ENCODE results near the gene RAD23A.

Gene RAD23A

GRCh38 chr19:12984683-12985048 is 39.0 kb downstream of the RAD23A start:
- DNase-seq (ENCODE audit: low read depth): no peak

- no peak for DNase-seq (ENCODE audit: low read depth)
Observed at GRCh38 chr19:12985049-12985776, 39.6 kb downstream of the RAD23A start.

- no peak for DNase-seq (ENCODE audit: low read depth)
Observed at GRCh38 chr19:12986726-12987125, 41.1 kb downstream of the RAD23A start.

DNA sequence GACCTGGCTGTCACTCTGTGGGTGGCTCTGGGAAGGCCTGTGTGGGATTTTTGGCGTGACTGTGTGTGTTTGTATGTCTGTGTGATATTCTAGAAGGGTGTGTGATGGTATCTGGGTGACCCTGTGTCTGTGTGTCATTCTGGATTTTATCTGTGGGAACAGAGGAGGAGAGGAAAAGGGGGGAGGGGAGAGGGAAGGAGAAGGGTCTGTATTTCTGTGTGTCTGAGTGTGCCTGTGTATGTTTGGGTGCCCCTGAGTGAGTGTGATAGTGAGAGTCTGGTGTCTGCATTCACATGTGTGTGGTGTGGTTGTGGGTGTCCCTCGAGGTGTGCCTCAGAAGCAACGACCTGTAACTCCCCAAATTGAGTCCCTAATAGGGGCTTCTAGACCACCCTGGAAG is 41.5 kb downstream of the RAD23A start:
- DNase-seq (ENCODE audit: low read depth): no peak

GRCh38 chr19:12987781-12988180 is 42.1 kb downstream of the RAD23A start:
- no peak for DNase-seq (ENCODE audit: low read depth)

GRCh38 chr19:12990431-12990830 is 44.8 kb downstream of the RAD23A start:
- DNase-seq (ENCODE audit: low read depth): no peak

DNA sequence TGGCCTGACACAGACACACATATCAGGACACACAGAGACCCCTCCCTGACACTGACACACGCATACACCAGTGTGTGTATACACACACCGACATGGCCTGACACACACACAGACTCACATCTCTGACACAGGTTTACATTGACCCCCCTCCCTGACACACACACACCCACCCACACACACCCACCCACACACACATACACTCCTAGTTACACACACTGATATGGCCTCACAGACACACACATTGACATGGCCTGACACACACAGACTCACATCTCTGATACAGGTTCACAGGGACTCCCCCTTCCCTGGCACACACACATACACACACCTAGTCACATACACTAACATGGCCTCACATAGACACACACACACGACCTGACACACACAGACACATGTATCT is 45.2 kb downstream of the RAD23A start:
- no peak for DNase-seq (ENCODE audit: low read depth)

DNA sequence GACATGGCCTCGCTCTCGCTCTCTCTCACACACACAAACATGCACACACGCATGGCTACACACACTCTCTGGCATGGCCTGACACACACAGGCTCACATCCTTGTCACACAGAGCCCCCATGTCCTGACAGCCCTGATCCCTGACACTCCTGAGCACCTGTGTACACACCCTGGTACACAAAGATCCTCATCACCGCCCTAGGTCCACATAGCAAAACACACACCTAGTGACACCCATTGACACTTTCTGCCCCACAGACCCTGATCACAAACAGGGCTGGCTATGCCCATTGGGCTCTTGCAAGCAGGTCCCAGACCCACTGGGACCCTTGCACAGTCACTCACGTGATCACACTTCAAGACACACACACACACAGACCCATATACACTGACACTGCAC is 45.6 kb downstream of the RAD23A start:
- no peak for DNase-seq (ENCODE audit: low read depth)

DNA sequence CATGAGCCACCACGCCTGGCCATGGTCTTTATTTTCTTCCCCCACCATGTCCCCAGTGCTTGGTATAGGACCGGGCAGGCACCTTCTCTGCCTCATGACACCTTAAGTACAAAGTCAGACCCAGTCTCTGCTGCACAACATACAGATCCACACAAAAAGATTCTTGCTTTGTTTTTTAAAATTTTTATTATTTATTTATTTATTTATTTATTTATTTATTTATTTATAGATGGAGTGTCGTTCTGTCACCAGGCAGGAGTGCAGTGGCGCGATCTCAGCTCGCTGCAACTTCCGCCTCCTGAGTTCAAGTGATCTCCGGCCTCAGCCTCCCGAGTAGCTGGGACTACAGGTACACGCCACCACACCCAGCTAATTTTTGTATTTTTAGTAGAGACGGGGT is 47.1 kb downstream of the RAD23A start:
- DNase-seq (ENCODE audit: low read depth): no peak

DNA sequence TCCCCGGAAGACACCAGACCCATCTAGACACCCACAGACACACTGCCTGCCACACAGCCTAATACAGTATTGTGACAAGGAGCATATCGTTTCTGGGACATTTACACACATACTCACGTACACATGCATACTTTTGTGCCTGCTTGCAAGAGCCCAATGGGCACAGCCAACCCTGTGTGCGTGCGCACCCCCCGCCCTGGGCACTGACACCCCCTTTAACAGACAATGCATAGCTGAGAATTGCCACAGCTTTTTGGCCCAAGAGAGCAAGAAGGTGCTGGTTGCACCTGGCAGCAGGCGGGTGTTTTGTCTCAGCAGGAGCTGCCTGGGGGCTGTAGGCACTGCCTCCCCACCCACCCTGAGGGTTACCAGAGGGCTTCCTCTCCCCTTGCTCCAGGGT is 47.9 kb downstream of the RAD23A start:
- DNase-seq (ENCODE audit: low read depth): no peak

GRCh38 chr19:12994701-12995595 is 49.3 kb downstream of the RAD23A start, which contains the start of gene NFIX:
Gene NFIX, plus strand, starts transcription at chr19:12995475. Its CDS starts 363 bp downstream, at chr19:12995838.
- no peak for DNase-seq (ENCODE audit: low read depth)

DNA sequence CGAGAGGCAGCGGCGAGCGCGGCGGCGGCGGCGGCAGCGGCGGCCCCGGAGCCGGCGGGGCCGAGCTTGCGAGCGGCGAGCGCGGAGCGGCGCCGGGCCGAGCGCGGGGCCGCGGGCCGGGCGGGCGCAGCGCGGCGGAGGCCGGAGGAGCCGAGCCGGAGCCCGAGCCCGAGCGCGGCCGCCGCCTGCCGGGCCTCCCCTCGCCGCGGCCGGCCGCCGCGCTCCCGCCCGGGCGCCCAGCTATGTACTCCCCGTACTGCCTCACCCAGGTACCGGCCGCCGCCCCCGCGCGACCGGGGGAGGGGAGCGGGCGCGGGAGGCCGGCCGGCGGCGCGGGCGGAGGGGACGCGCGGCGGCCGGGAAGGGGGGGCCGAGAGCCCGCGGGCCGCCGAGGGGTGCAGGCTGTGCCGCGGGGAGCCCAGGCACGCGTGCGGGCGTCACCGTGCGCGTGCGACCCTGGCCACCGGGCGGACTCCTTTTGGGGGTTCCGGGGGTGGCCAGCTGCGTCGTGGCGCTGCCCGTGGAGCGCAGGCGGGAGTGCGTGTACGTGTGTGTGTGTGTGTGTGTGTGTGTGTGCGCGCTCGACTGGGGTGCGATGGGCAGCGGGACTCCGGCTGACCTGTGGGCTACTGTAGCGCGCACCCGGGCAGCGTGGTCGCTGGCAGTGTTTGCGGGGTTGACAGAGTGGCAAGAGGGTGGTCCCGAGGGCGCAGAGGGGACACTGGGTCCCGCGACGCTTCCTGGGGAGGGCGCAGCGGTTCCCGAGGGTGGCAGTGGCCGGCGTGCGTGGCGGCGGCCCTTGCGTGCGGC is 50.1 kb downstream of the RAD23A start:
- DNase-seq (ENCODE audit: low read depth): no peak

GRCh38 chr19:12996406-12997094 is 50.9 kb downstream of the RAD23A start:
- no peak for DNase-seq (ENCODE audit: low read depth)

- DNase-seq (ENCODE audit: low read depth): no peak
Observed at GRCh38 chr19:12997179-12997966, 51.7 kb downstream of the RAD23A start.

GRCh38 chr19:12997967-12998940 is 52.6 kb downstream of the RAD23A start:
- DNase-seq (ENCODE audit: low read depth): no peak

DNA sequence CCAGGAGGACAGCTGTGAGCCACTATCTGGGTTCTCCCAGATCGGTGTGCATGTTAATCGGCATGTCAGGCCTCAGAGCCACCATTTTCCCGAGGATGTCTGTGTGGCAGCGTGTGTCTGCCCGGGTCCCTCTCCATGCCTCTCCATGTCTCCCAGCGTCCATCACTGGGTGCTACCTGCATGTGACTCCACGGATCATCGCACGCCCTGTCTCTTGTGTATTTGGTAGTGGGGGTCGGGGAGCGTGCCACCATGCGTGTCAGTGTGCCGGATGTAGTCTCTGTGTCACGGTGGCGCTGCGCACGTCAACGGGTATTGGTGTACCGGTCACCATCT is 55.5 kb downstream of the RAD23A start:
- DNase-seq (ENCODE audit: low read depth): no peak

- no peak for DNase-seq (ENCODE audit: low read depth)
Observed at GRCh38 chr19:13001502-13002165, 56.0 kb downstream of the RAD23A start.

DNA sequence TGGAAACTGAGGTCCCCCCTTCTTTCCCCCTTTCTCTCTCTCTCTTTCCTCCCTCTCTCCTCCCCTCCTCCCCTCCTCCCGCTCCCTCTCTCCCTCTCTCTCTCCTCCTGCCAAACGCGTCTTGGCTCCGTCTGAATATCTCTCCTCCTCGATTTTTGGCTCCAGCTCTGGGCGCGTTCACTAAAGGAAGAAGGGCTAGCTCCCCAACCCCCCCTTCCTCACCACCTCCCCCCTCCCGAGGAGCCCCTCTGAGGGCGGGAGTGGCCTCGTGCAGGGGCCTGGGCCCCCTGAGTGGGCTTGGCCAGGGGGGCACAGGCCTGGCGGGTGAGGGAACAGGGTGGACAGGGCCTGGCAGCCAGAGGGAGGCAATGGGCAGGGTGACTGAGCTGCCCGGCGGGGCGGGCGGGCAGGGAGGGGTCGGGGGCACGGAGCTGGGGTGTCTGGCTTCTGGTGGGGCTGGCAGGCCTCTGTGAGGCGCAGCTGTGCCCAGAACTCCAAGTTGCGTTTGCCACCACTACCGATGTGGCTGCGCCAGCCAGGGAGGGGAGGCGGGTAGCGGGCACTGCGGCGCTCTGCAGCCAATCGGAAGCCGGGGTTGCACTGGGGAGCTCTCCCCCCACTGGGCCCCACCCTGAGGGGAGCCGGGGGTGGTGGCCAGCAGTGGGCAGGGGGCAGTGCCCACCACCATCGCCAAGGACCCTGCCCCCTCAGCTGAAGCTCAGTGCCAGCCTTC is 56.7 kb downstream of the RAD23A start:
- no peak for DNase-seq (ENCODE audit: low read depth)

GRCh38 chr19:13003081-13003480 is 57.4 kb downstream of the RAD23A start:
- no peak for DNase-seq (ENCODE audit: low read depth)
